DND-41 (cell line): ENCODE data around the gene CYP27A1.

Experiments
- EZH2 ChIP-seq: IDR thresholded peaks from 3 replicates; pipeline ENCODE4 v1.6.1; 2012; ENCODE audit warnings: borderline replicate concordance, low read depth, mild to moderate bottlenecking, moderate library complexity, low read length, inconsistent platforms; ENCODE audit not compliant: severe bottlenecking
- TF ChIP-seq, protein P1 (sequence below): IDR thresholded peaks from 2 replicates; pipeline ENCODE4 v1.5.1; 2012; ENCODE audit warnings: borderline replicate concordance, low read length, moderate library complexity, mild to moderate bottlenecking; ENCODE audit not compliant: poor library complexity, severe bottlenecking; ENCODE audit errors: extremely low read depth

- TF ChIP-seq, protein P1, sequence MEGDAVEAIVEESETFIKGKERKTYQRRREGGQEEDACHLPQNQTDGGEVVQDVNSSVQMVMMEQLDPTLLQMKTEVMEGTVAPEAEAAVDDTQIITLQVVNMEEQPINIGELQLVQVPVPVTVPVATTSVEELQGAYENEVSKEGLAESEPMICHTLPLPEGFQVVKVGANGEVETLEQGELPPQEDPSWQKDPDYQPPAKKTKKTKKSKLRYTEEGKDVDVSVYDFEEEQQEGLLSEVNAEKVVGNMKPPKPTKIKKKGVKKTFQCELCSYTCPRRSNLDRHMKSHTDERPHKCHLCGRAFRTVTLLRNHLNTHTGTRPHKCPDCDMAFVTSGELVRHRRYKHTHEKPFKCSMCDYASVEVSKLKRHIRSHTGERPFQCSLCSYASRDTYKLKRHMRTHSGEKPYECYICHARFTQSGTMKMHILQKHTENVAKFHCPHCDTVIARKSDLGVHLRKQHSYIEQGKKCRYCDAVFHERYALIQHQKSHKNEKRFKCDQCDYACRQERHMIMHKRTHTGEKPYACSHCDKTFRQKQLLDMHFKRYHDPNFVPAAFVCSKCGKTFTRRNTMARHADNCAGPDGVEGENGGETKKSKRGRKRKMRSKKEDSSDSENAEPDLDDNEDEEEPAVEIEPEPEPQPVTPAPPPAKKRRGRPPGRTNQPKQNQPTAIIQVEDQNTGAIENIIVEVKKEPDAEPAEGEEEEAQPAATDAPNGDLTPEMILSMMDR, result no peak
- TF ChIP-seq EZH2, result no peak
Observed at GRCh38 chr2:218796691-218797090, 14.7 kb downstream of the CYP27A1 start.
